GM12878 (cell line): ENCODE measurements around the gene CRYBA1. TPM values are rescaled to one million over a fixed set of nuclear protein-coding genes. Genes with fewer than 3 reads are reported as not detected.

Experiments
- ATAC-seq: fragments of 200-7000 bp; cut with Tn5 transposase; 3 replicates; pipeline ENCODE4 v1.9.1; 2020; ENCODE audit warnings: mild to moderate bottlenecking, moderate library complexity
- BruUV-seq: library from RNA; stranded (reverse); fragments of 400-500 nt; replicated peaks from 2 replicates; lab custom pipeline; 2021; lab: Mats Ljungman, UMichigan
- CTCF ChIA-PET: fragments of 300-600 bp; sonication (Branson Sonifier 250); formaldehyde crosslinking; extraction: SDS; loops from one replicate; lab custom pipeline; 2021; ENCODE audit warnings: inconsistent platforms; lab: Yijun Ruan, JAX
- POLR2A ChIA-PET: fragments of 350-600 bp; formaldehyde crosslinking; extraction: SDS; loops from one replicate; lab custom pipeline; 2021; ENCODE audit warnings: inconsistent platforms; lab: Charles Lee
- RAD21 ChIA-PET: fragments of 300-600 bp; sonication (Branson Sonifier 250); formaldehyde crosslinking; loops from one replicate; lab custom pipeline; 2023; ENCODE audit warnings: antibody characterized with exemption; ENCODE audit not compliant: unreplicated experiment; lab: Charles Lee
- SMC1A ChIA-PET: fragments of 300-600 bp; sonication (Branson Sonifier 250); formaldehyde crosslinking; loops from one replicate; lab custom pipeline; 2023; ENCODE audit not compliant: unreplicated experiment, uncharacterized antibody; lab: Charles Lee
- DNase-seq: peaks from one replicate; pipeline ENCODE4 v3.0.0-alpha.2; 2011; ENCODE audit warnings: low read depth, low spot score
- FAIRE-seq: peaks from 3 replicates; lab custom pipeline; 2011; peaks lifted over from hg19 to GRCh38; lab: Jason Lieb, UNC
- H2AFZ ChIP-seq: 2 replicates; pipeline ENCODE4 v1.6.0; 2011; ENCODE audit warnings: low read depth, low read length, control low read depth; ENCODE audit not compliant: control insufficient read depth
- H3K27ac ChIP-seq: 2 replicates; pipeline ENCODE4 v1.5.1; 2011; ENCODE audit warnings: control low read depth; ENCODE audit not compliant: control insufficient read depth, insufficient read depth
- H3K27me3 ChIP-seq, 2 experiments: replicated peaks in 1 of 2; 2 replicates each; pipeline versions ENCODE4 v1.6.0 to v1.6.1; 2011; ENCODE audit warnings: low read length in 1 of 2; ENCODE audit not compliant: control insufficient read depth in 2 of 2, insufficient read depth in 2 of 2
- H3K36me3 ChIP-seq, 2 experiments: 2 replicates each; pipeline ENCODE4 v1.5.1; 2011; ENCODE audit warnings: low read length in 1 of 2; ENCODE audit not compliant: control insufficient read depth in 2 of 2, insufficient read depth in 2 of 2
- H3K4me1 ChIP-seq: 2 replicates; pipeline ENCODE4 v1.6.1; 2011; ENCODE audit warnings: mild to moderate bottlenecking, low read length, moderate library complexity, mixed read lengths; ENCODE audit not compliant: control insufficient read depth, insufficient read depth
- H3K4me2 ChIP-seq: 2 replicates; pipeline ENCODE4 v1.6.0; 2011; ENCODE audit warnings: control low read depth; ENCODE audit not compliant: control insufficient read depth, insufficient read depth
- H3K4me3 ChIP-seq: fragments of 200-600 bp; sonication (generic); 2 replicates; pipeline ENCODE4 v1.5.1; 2016
- H3K79me2 ChIP-seq: 2 replicates; pipeline ENCODE4 v1.6.0; 2011; ENCODE audit warnings: low read length; ENCODE audit not compliant: control insufficient read depth, insufficient read depth
- H3K9ac ChIP-seq: 2 replicates; pipeline ENCODE4 v1.8.0; 2011; ENCODE audit warnings: low read length, control low read depth, mixed read lengths; ENCODE audit not compliant: control insufficient read depth, insufficient read depth
- H3K9me3 ChIP-seq: replicated peaks from 3 replicates; pipeline ENCODE4 v1.5.1; 2011; ENCODE audit warnings: mild to moderate bottlenecking, low read length; ENCODE audit not compliant: control insufficient read depth, insufficient read depth
- H4K20me1 ChIP-seq: 2 replicates; pipeline ENCODE4 v1.6.0; 2011; ENCODE audit not compliant: control insufficient read depth, insufficient read depth
- EGR1 ChIP-seq, 2 experiments: IDR thresholded peaks; 1 replicate in 1 of 2; 2 replicates in 1 of 2; pipeline ENCODE4 v1.6.1; 2011 to 2012; ENCODE audit warnings: low read depth in 2 of 2, low read length in 2 of 2, borderline replicate concordance in 1 of 2, mild to moderate bottlenecking in 1 of 2, moderate library complexity in 1 of 2
- KLF5 ChIP-seq: fragments of 450-650 bp; IDR thresholded peaks from 2 replicates; pipeline ENCODE4 v1.6.1; 2014; ENCODE audit warnings: mild to moderate bottlenecking; ENCODE audit not compliant: partially characterized antibody
- MTA2 ChIP-seq: fragments of 450-650 bp; IDR thresholded peaks from 2 replicates; pipeline ENCODE4 v1.6.1; 2016; ENCODE audit warnings: low read depth, mild to moderate bottlenecking, moderate library complexity
- MTA3 ChIP-seq: IDR thresholded peaks from 2 replicates; pipeline ENCODE4 v1.6.1; 2012; ENCODE audit warnings: low read length, inconsistent platforms, borderline replicate concordance
- NR2C2 ChIP-seq: IDR thresholded peaks from 2 replicates; pipeline ENCODE4 v1.6.1; 2011; ENCODE audit warnings: borderline replicate concordance, low read depth; ENCODE audit not compliant: control insufficient read depth, insufficient read length
- SUZ12 ChIP-seq: fragments of 200-600 bp; sonication (generic); IDR thresholded peaks from one replicate; pipeline ENCODE4 v1.6.1; 2018; ENCODE audit warnings: antibody characterized with exemption, mild to moderate bottlenecking; ENCODE audit not compliant: unreplicated experiment
- ZNF274 ChIP-seq: IDR thresholded peaks from one replicate; pipeline ENCODE4 v1.8.0; 2011; ENCODE audit not compliant: insufficient read length, insufficient read depth
- ZNF622 ChIP-seq: fragments of 450-650 bp; IDR thresholded peaks from 2 replicates; pipeline ENCODE4 v1.6.1; 2017; ENCODE audit warnings: mild to moderate bottlenecking, inconsistent platforms
- WGBS: methylation state at CpG from one replicate; pipeline ENCODE4 v1.1.6; 2016; ENCODE audit warnings: low lambda C conversion rate; ENCODE audit not compliant: insufficient replicate concordance, insufficient coverage; ENCODE audit errors: missing lambda C conversion rate; 5-methylcytosine and 5-hydroxymethylcytosine counted together
- in situ Hi-C: fragments of 300-500 bp; cut with MboI; formaldehyde crosslinking; loops from 9 replicates; pipeline ENCODE4 v1.14.3; 2018; ENCODE audit warnings: mixed read lengths
- intact Hi-C: fragments of 100-400 bp; cut with micrococcal nuclease; formaldehyde crosslinking; loops from one replicate; pipeline ENCODE4 v1.14.2; 2022; ENCODE audit not compliant: unreplicated experiment
- polyA plus RNA-seq, 11 experiments: library from polyadenylated mRNA; depleted of rRNA in 4 of 11; unstranded in 6 of 11; stranded (reverse) in 5 of 11; fragments of >200 nt; fragmentation: Nextera tagmentation in 4 of 11; fragmentation: Illumina TruSeq in 1 of 11; extraction: Ambion mirVana in 4 of 11; extraction: Trizol in 1 of 11; gene quantifications; 1 replicate in 1 of 11; 2 replicates in 10 of 11; pipeline versions ENCODE4 v1.2.1 to v1.2.3, GENCODE V29; 2011 to 2016; ENCODE audit warnings: inconsistent platforms in 2 of 11, missing spikeins in 2 of 11, low read depth in 1 of 11
- total RNA-seq, 4 experiments: library from RNA; depleted of rRNA in 3 of 4; stranded (reverse); fragments of >200 nt in 3 of 4; fragmentation: Illumina TruSeq in 1 of 4; extraction: Trizol in 1 of 4; gene quantifications; 2 replicates each; pipeline versions ENCODE4 v1.2.1 to v1.2.3, GENCODE V29; 2013 to 2021

Gene CRYBA1
- total and polyA plus RNA-seq, 10 of the 15 experiments (the other 5 are each of a cell fraction or from before 2014, with no cell fraction given) = not detected

DNA sequence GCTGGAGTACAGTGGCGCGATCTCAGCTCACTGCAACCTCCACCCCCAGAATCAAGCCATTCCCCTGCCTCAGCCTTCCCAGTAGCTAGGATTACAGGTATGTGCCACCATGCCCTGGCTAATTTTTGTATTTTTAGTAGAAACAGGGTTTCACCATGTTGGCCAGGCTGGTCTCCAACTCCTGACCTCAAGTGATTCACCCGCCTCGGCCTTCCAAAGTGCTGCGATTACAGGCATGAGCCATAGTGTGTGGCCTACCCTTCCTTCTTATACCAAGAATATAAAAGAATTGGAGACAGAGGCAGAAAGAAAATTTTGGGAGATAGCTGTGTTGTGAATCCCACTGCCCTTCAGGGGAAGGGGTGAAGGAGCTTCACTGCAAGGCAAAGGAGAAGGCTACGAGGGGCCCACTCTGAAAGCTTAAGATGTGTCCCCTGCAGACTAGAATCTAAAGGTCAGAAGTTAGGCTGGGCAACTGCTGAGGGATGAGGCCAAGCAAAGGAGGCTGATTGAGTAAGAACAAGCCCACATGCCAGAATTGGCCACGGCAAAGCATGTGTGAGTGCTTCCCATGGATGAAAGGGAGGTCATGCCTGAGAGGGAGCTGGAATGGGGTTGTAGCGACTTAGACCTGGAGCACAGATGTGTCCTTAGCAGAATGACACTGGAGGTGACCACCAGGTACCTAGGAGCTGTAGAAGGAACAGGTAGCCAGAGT, 8.4 kb upstream of the CRYBA1 start:
- no peak overlapping the region for H3K4me3 ChIP-seq
- no peak for TF ChIP-seq KLF5
- TF ChIP-seq ZNF622 = no peak
- no peak for TF ChIP-seq MTA3
- no peak for TF ChIP-seq EGR1 (IDR thresholded peaks at IDR 0.05; ENCODE audit: borderline replicate concordance in 1 of 2, low read depth in 2 of 2, low read length in 2 of 2)
- TF ChIP-seq MTA2 = no peak
- TF ChIP-seq NR2C2 = no peak
- no peak for TF ChIP-seq ZNF274
- TF ChIP-seq SUZ12 = no peak
- H2AFZ ChIP-seq = no peak overlapping the region
- no peaks in the 10 kb centered on the region for H4K20me1 ChIP-seq
- FAIRE-seq = no peak
- in situ Hi-C loops (no loop called here), intact Hi-C loops (no loop called here)
- SMC1A ChIA-PET = interaction anchor here (1.0 to 1.7 kb wide), 3 partner anchors 12 to 88 kb away, joined by 3 to 5 read pairs (median 5); no protein-coding TSS in a partner anchor
- no peak for DNase-seq
- CTCF ChIA-PET = interaction anchor here (0.7 to 2.5 kb wide), 6 partner anchors 17 to 114 kb away, joined by 4 to 11 read pairs (median 4); partner anchors contain the start of gene MYO18A
- H3K36me3 ChIP-seq = no peaks in the 10 kb centered on the region
- no peak overlapping the region for H3K27ac ChIP-seq
- RAD21 ChIA-PET = interaction anchor here (1.0 kb wide), 1 partner anchor 19 kb away, joined by 3 read pairs; no protein-coding TSS in a partner anchor
- H3K9me3 ChIP-seq = no peaks in the 10 kb centered on the region
- no peak overlapping the region for H3K4me2 ChIP-seq
- no peak overlapping the region for H3K9ac ChIP-seq
- no peaks in the 10 kb centered on the region for H3K27me3 ChIP-seq
- BruUV-seq = no TSS peak
- no peaks in the 10 kb centered on the region for H3K79me2 ChIP-seq
- POLR2A ChIA-PET = interaction anchor here (0.7 kb wide), 2 partner anchors 12 to 46 kb away, joined by 9 read pairs; no protein-coding TSS in a partner anchor
- no peaks in the 10 kb centered on the region; the same call in 1 of the 2 replicates for H3K4me1 ChIP-seq
- 70% methylated on average over 8 of the region's 8 CpGs for WGBS
- ATAC-seq = no peak
